ENCODE results near the gene PMM2.

PMM2 gene

GRCh38 chr16:8853611-8854010 is 56.0 kb downstream of the PMM2 start:
- DNase-seq: no peak

- no peak for DNase-seq
Observed at GRCh38 chr16:8854298-8854948, 56.8 kb downstream of the PMM2 start.

- DNase-seq: no peak
Observed at GRCh38 chr16:8855051-8855786, 57.6 kb downstream of the PMM2 start.

- no peak for DNase-seq
Observed at GRCh38 chr16:8855972-8856371, 58.3 kb downstream of the PMM2 start.

GRCh38 chr16:8858994-8859912 is 61.6 kb downstream of the PMM2 start:
- DNase-seq: no peak

GRCh38 chr16:8859913-8860881 is 62.6 kb downstream of the PMM2 start:
- DNase-seq: no peak

GRCh38 chr16:8861563-8862308 is 64.1 kb downstream of the PMM2 start:
- no peak for DNase-seq

- no peak for DNase-seq
Observed at GRCh38 chr16:8862309-8863130, 64.9 kb downstream of the PMM2 start.

- no peak for DNase-seq
Observed at GRCh38 chr16:8863594-8864424, 66.2 kb downstream of the PMM2 start.

- DNase-seq: no peak
Observed at GRCh38 chr16:8864480-8865110, 67.0 kb downstream of the PMM2 start.

GRCh38 chr16:8865145-8865882 is 67.7 kb downstream of the PMM2 start:
- DNase-seq: no peak

GRCh38 chr16:8866118-8866883 is 68.7 kb downstream of the PMM2 start:
- no peak for DNase-seq

- no peak for DNase-seq
Observed at GRCh38 chr16:8866884-8867215, 69.2 kb downstream of the PMM2 start.

- DNase-seq: peak; percentile 68
Observed at GRCh38 chr16:8867216-8867931, 69.7 kb downstream of the PMM2 start.

- no peak for DNase-seq
Observed at GRCh38 chr16:8867932-8868415, 70.3 kb downstream of the PMM2 start.

- peak; percentile 93 for DNase-seq
Observed at GRCh38 chr16:8868416-8869211, 71.0 kb downstream of the PMM2 start, which contains the start of gene CARHSP1. TSS of gene CARHSP1 (minus strand) at chr16:8869006. CDS start at chr16:8859328, 9,678 bp downstream.
